Epithelial cell of esophagus (primary cell): ENCODE results near the gene TMEM80.

Experiments
- DNase-seq: peaks from one replicate; pipeline ENCODE4 v3.0.0; 2010; ENCODE audit warnings: low read depth
- H3K4me3 ChIP-seq: 2 replicates; pipeline ENCODE4 v1.5.1; 2011; ENCODE audit warnings: mild to moderate bottlenecking, low read length, control low read depth
- CTCF ChIP-seq: IDR thresholded peaks from 2 replicates; pipeline ENCODE4 v1.5.1; 2011; ENCODE audit warnings: low read depth, mild to moderate bottlenecking, low read length, control low read depth, inconsistent platforms; ENCODE audit not compliant: insufficient read depth; ENCODE audit errors: missing control alignments

TMEM80 gene

DNA sequence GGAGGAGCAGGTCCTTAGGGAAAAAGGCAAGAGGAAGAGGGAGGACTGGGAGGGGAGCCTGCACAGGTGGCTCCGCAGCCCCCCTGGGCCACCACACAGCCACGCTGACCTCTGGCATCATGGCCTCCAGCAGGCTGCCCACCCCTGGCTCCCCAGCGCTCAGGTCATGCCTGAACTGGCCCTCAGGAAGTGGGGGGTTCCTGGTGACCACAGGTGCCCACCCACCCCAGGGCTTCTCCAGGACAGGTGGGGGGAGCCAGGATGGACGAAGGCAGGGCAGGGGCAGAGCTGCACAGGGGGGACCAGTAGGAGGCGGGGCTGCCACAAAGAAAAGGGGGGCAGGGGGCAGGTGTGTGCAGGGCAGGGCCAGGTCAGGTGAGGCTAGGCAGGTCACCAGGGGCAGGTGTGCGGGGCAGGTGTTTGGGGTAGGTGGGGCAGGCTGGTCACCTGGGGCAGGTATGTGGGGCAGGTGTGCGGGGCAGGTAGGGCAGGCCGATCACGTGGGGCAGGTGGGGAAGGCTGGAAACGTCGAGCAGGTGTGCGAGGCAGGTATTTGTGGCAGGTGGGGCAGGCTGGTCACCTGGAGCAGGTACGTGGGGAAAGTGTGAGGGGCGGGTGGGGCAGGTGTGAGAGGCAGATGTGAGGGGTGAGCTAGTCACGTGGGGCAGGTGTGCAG is 1.6 kb upstream of the TMEM80 start:
- TF ChIP-seq CTCF: no peak
- peak overlapping the region; percentile 64 for H3K4me3 ChIP-seq

GRCh38 chr11:694563-695287 is 891 bp upstream of the TMEM80 start, which contains the start of gene DEAF1:
DEAF1 (minus strand) TSS chr11:695222; CDS start chr11:695047, 175 bp downstream.
- peak within 1 kb of the TSS; percentile 83 for H3K4me3 ChIP-seq
- TF ChIP-seq CTCF: no peak
- DNase-seq: peak; percentile 97

More for the DNA sequence above, 1.6 kb upstream of the TMEM80 start:
- DNase-seq: no peak

- peak overlapping the region; percentile 64 for H3K4me3 ChIP-seq
- no peak for DNase-seq
- no peak for TF ChIP-seq CTCF
These were observed 403 bp upstream of the TMEM80 start for GRCh38 chr11:695288-695537.

DNA sequence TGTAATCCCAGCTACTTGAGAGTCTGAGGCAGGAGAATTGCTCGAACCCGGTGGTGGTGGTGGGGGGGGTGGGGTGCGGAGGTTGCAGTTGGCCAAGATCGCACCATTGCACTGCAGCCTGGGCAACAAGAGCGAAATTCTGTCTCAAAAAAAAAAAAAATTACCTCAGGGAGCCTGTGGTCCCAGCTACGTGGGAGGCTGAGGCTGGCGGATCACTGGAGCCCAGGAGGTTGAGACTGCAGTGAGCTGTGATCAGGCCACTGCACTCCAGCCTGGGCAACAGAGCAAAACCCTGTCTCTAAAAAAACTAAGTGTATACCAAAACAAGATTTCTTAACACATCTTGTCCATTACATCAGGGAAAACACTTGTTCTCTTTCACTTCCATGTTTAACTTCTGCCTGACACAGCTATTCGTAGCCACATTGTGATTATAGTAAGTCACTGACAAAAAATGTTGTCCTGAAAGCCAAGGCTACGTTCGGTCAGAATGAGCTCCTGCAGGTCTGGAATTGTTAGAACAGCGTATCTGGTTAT is 1.4 kb downstream of the TMEM80 start:
- peak; percentile 96 for DNase-seq
- TF ChIP-seq CTCF: no peak
- H3K4me3 ChIP-seq: peak overlapping the region; percentile 83

GRCh38 chr11:697811-698311 is 2.2 kb downstream of the TMEM80 start:
- no peak overlapping the region for H3K4me3 ChIP-seq
- DNase-seq: peak; percentile 65
- TF ChIP-seq CTCF: no peak

GRCh38 chr11:698493-699115 is 3.0 kb downstream of the TMEM80 start:
- H3K4me3 ChIP-seq: no peak overlapping the region
- TF ChIP-seq CTCF: no peak
- DNase-seq: no peak
